ENCODE data around the gene KANSL1L.

GRCh38 chr2:210198326-210198725 is 27.1 kb upstream of the KANSL1L start:
- no peak for TF ChIP-seq CTCF (IDR thresholded peaks at IDR 0.05 in 2 of 3, conservative IDR thresholded peaks at IDR 0.05 in 1 of 3; ENCODE audit: control insufficient read depth in 2 of 3, extremely low read depth in 1 of 3, insufficient read depth in 1 of 3, low read depth in 3 of 3, low read length in 3 of 3)
- no peak for TF ChIP-seq FOS (IDR thresholded peaks at IDR 0.05; ENCODE audit: borderline replicate concordance, extremely low read depth, insufficient read length)
- no peak for TF ChIP-seq EGR1 (IDR thresholded peaks at IDR 0.05; ENCODE audit: borderline replicate concordance in 1 of 2, low read depth in 2 of 2, low read length in 2 of 2)
- no peak for TF ChIP-seq EP300 (IDR thresholded peaks at IDR 0.05; ENCODE audit: borderline replicate concordance in 1 of 2, control insufficient read depth in 1 of 2, low read depth in 2 of 2, low read length in 2 of 2)
- no peak for TF ChIP-seq PAX8 (IDR thresholded peaks at IDR 0.05)
- no peak for TF ChIP-seq JUND (IDR thresholded peaks at IDR 0.05; ENCODE audit: low read depth, low read length)
- no peak for TF ChIP-seq FOXM1 (IDR thresholded peaks at IDR 0.05; ENCODE audit: low read depth, low read length)
- no peak for TF ChIP-seq SPI1 (IDR thresholded peaks at IDR 0.05; ENCODE audit: borderline replicate concordance, insufficient read depth, low read depth, low read length)
- no peak for TF ChIP-seq SUZ12 (IDR thresholded peaks at IDR 0.05; ENCODE audit: unreplicated experiment)
- TF ChIP-seq TCF3 (IDR thresholded peaks at IDR 0.05; ENCODE audit: borderline replicate concordance, insufficient read depth, low read depth, low read length): no peak
- TF ChIP-seq RUNX3 (IDR thresholded peaks at IDR 0.05; ENCODE audit: low read length): no peak
